Smooth muscle cell (in vitro differentiated cells): Measurements from ENCODE around the gene FOXP1. TPM values are rescaled to one million over a fixed set of nuclear protein-coding genes. Genes with fewer than 3 reads are reported as not detected.

Experiments used
- DNase-seq: peaks from one replicate; lab custom pipeline; 2025; ENCODE audit not compliant: unreplicated experiment; lab: John Stamatoyannopoulos, UW
- H2AFZ ChIP-seq: fragments of 200-600 bp; sonication (generic); 2 replicates; pipeline ENCODE4 v1.6.0; 2016; ENCODE audit warnings: antibody characterized with exemption, low read depth, mild to moderate bottlenecking
- H3F3A ChIP-seq: fragments of 200-600 bp; sonication (generic); 2 replicates; pipeline ENCODE4 v1.6.0; 2017; ENCODE audit warnings: antibody characterized with exemption, low read depth
- H3K27ac ChIP-seq: fragments of 200-600 bp; sonication (generic); 2 replicates; pipeline ENCODE4 v1.5.1; 2016; ENCODE audit warnings: low read depth, mild to moderate bottlenecking
- H3K27me3 ChIP-seq: fragments of 200-600 bp; sonication (generic); 2 replicates; pipeline ENCODE4 v1.6.1; 2016; ENCODE audit warnings: low read depth, mild to moderate bottlenecking
- H3K36me3 ChIP-seq: fragments of 200-600 bp; sonication (generic); 2 replicates; pipeline ENCODE4 v1.5.1; 2016; ENCODE audit warnings: low read depth
- H3K4me1 ChIP-seq: fragments of 200-600 bp; sonication (generic); 2 replicates; pipeline ENCODE4 v1.5.1; 2016; ENCODE audit warnings: low read depth
- H3K4me2 ChIP-seq: fragments of 200-600 bp; sonication (generic); 2 replicates; pipeline ENCODE4 v1.6.0; 2016; ENCODE audit warnings: mild to moderate bottlenecking
- H3K4me3 ChIP-seq: fragments of 200-600 bp; sonication (generic); 2 replicates; pipeline ENCODE4 v1.5.1; 2016; ENCODE audit warnings: mild to moderate bottlenecking
- H3K79me2 ChIP-seq: fragments of 200-600 bp; sonication (generic); 2 replicates; pipeline ENCODE4 v1.6.0; 2016; ENCODE audit warnings: low read depth, mild to moderate bottlenecking
- H3K9ac ChIP-seq: fragments of 200-600 bp; sonication (generic); 2 replicates; pipeline ENCODE4 v1.6.0; 2016; ENCODE audit warnings: low read depth
- H3K9me3 ChIP-seq: fragments of 200-600 bp; sonication (generic); replicated peaks from 2 replicates; pipeline ENCODE4 v1.5.1; 2016; ENCODE audit warnings: low read depth
- H4K20me1 ChIP-seq: fragments of 200-600 bp; sonication (generic); 2 replicates; pipeline ENCODE4 v1.6.0; 2016; ENCODE audit warnings: low read depth
- WGBS: methylation state at CpG from one replicate; pipeline ENCODE4 v1.1.7; 2016; ENCODE audit warnings: low lambda C conversion rate; 5-methylcytosine and 5-hydroxymethylcytosine counted together
- polyA plus RNA-seq: library from polyadenylated mRNA; unstranded; fragments of >200 nt; fragmentation: Nextera tagmentation; extraction: Ambion mirVana; gene quantifications from 2 replicates; pipeline ENCODE4 v1.2.1, GENCODE V29; 2016
- total RNA-seq: library from RNA; depleted of rRNA; stranded (reverse); fragments of >200 nt; gene quantifications from 2 replicates; pipeline ENCODE4 v1.2.3, GENCODE V29; 2014
- TF ChIP-seq, protein P1 (sequence below): fragments of 200-600 bp; sonication (generic); IDR thresholded peaks from 2 replicates; pipeline ENCODE4 v1.5.1; 2017; ENCODE audit warnings: borderline replicate concordance, mild to moderate bottlenecking, antibody characterized with exemption; ENCODE audit not compliant: insufficient read depth, poor library complexity, severe bottlenecking

Gene FOXP1
- total and polyA plus RNA-seq, 2 experiments from 2014 or later, result 40.9 to 68.0 TPM

GRCh38 chr3:71232895-71233294, 350.6 kb downstream of the FOXP1 start:
- WGBS, result 93% methylated on average over 2 of the region's 3 CpGs
- no peak overlapping the region for H3K27ac ChIP-seq
- no peaks in the 10 kb centered on the region for H4K20me1 ChIP-seq
- no peaks in the 10 kb centered on the region for H3K36me3 ChIP-seq
- H3K9ac ChIP-seq, result no peak overlapping the region
- H3K4me2 ChIP-seq, result no peak overlapping the region
- TF ChIP-seq, protein P1, sequence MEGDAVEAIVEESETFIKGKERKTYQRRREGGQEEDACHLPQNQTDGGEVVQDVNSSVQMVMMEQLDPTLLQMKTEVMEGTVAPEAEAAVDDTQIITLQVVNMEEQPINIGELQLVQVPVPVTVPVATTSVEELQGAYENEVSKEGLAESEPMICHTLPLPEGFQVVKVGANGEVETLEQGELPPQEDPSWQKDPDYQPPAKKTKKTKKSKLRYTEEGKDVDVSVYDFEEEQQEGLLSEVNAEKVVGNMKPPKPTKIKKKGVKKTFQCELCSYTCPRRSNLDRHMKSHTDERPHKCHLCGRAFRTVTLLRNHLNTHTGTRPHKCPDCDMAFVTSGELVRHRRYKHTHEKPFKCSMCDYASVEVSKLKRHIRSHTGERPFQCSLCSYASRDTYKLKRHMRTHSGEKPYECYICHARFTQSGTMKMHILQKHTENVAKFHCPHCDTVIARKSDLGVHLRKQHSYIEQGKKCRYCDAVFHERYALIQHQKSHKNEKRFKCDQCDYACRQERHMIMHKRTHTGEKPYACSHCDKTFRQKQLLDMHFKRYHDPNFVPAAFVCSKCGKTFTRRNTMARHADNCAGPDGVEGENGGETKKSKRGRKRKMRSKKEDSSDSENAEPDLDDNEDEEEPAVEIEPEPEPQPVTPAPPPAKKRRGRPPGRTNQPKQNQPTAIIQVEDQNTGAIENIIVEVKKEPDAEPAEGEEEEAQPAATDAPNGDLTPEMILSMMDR, result no peak
- no peak overlapping the region for H3K4me3 ChIP-seq
- no peak overlapping the region for H2AFZ ChIP-seq
- DNase-seq, result no peak
- H3K9me3 ChIP-seq, result no peaks in the 10 kb centered on the region
- H3K79me2 ChIP-seq, result no peaks in the 10 kb centered on the region
- no peaks in the 10 kb centered on the region for H3K27me3 ChIP-seq
- H3F3A ChIP-seq, result peaks cover 3% of the 10 kb centered on the region
- H3K4me1 ChIP-seq, result peaks cover 5% of the 10 kb centered on the region

GRCh38 chr3:71232175-71232679, 351.3 kb downstream of the FOXP1 start:
- 63% methylated on average over 3 of the region's 3 CpGs for WGBS
- no peak overlapping the region for H3K9ac ChIP-seq
- no peaks in the 10 kb centered on the region for H4K20me1 ChIP-seq

DNA sequence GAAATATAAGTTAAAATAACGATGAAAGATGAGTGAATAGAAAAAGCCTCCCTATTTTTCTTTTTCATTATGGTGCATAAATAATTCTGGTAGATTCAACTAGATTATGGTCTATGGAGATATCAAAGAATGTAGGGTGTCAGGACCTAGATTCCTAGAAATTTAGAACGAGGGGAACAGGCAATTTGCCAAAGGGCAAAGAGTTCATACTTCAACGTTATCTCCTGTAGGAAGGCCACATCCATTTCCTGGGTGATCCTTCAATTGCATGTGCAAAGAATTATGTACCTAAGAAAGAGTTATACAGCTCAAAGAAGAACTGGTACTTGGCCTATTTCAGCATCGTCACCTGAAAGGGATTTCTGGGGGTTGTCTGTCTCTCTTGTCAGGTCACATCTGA, 351.8 kb downstream of the FOXP1 start:
- no peaks in the 10 kb centered on the region for H3K36me3 ChIP-seq
- 90% methylated on average over 4 of the region's 4 CpGs for WGBS

More at GRCh38 chr3:71232175-71232679, 351.3 kb downstream of the FOXP1 start:
- H3K9me3 ChIP-seq, result no peaks in the 10 kb centered on the region
- peaks cover 3% of the 10 kb centered on the region for H3F3A ChIP-seq
- no peaks in the 10 kb centered on the region for H3K27me3 ChIP-seq
- H3K79me2 ChIP-seq, result no peaks in the 10 kb centered on the region
- no peak overlapping the region for H3K27ac ChIP-seq
- H2AFZ ChIP-seq, result no peak overlapping the region
- DNase-seq, result no peak
- no peak overlapping the region for H3K4me2 ChIP-seq
- H3K36me3 ChIP-seq, result no peaks in the 10 kb centered on the region
- TF ChIP-seq, protein P1, result no peak
- no peak overlapping the region for H3K4me3 ChIP-seq
- peaks cover 5% of the 10 kb centered on the region for H3K4me1 ChIP-seq

More for the DNA sequence above, 351.8 kb downstream of the FOXP1 start:
- Histone ChIP-seq H3K4me2 (no peak overlapping the region), H2AFZ (no peak overlapping the region), H3K9ac (no peak overlapping the region), H3K79me2 (no peaks in the 10 kb centered on the region), H3K27me3 (no peaks in the 10 kb centered on the region), H4K20me1 (no peaks in the 10 kb centered on the region), H3K27ac (no peak overlapping the region), H3K4me1 (peaks cover 5% of the 10 kb centered on the region), H3K4me3 (no peak overlapping the region), H3K9me3 (no peaks in the 10 kb centered on the region), H3F3A (peaks cover 3% of the 10 kb centered on the region)
- TF ChIP-seq, protein P1, result no peak
- DNase-seq, result no peak
